Bronchial epithelial cell (primary cell): ENCODE measurements around the gene NPM1. TPM values are rescaled to one million over a fixed set of nuclear protein-coding genes. Genes with fewer than 3 reads are reported as not detected.

Experiments used
- DNase-seq: peaks from one replicate; pipeline ENCODE4 v3.0.0-alpha.2; 2010; ENCODE audit warnings: low read depth
- FAIRE-seq: peaks from 2 replicates; lab custom pipeline; 2011; peaks lifted over from hg19 to GRCh38; lab: Jason Lieb, UNC
- H3K27me3 ChIP-seq: 2 replicates; pipeline ENCODE4 v1.5.1; 2011; ENCODE audit warnings: low read length; ENCODE audit not compliant: control insufficient read depth, insufficient read depth
- H3K36me3 ChIP-seq: 2 replicates; pipeline ENCODE4 v1.5.1; 2011; ENCODE audit warnings: low read length; ENCODE audit not compliant: control insufficient read depth, insufficient read depth
- H3K4me3 ChIP-seq: 2 replicates; pipeline ENCODE4 v1.5.1; 2011; ENCODE audit warnings: mild to moderate bottlenecking, low read depth, low read length, control low read depth
- total RNA-seq: library from RNA; depleted of rRNA; stranded (reverse); fragments of >200 nt; gene quantifications from 2 replicates; pipeline ENCODE4 v1.2.1, GENCODE V29; 2014
- TF ChIP-seq, protein P1 (sequence below): IDR thresholded peaks from 2 replicates; pipeline ENCODE4 v1.5.1; 2011; ENCODE audit warnings: mild to moderate bottlenecking, moderate library complexity, low read length, control low read depth, inconsistent platforms; ENCODE audit not compliant: insufficient read depth, severe bottlenecking

NPM1 gene
- total RNA-seq, 1 donor from 2014 or later, result 2,049 TPM

DNA sequence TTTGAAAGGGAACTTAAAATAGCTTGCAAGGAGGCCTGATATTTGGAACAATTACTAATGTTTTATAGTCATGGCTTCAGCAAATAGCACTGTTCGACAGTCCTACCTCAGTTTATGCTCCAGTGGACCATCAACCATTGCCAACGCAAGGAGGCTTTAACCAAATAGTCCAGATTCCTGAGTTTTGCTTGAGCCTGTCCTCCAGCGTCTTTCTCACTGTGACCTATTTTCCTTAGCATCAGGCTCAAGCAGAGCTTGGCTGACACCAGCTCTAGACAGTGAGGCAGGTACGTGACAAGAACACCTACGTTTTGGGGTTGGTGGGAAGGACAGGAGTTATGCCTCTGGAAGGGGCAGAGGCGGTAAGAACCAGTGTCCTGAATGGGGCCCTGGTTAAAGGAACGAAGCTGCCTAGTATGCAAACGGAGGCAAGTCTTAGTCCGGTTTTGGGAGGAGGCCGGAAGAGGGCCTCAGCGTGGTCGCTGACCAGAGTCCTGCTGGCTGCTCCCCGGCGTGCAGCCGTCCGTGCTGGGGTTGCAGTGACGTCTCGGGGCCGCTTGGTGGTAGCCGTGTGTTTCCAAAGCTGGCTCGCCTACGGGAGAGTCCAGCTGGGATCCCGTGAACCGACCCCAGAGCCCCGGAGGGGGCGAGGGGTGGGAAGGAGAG, 30.8 kb downstream of the NPM1 start:
- Histone ChIP-seq H3K36me3 (no peaks in the 10 kb centered on the region), H3K27me3 (peaks cover 15% of the 10 kb centered on the region), H3K4me3 (no peak overlapping the region)
- peak; percentile 28 for FAIRE-seq
- peak; percentile 53 for DNase-seq
- TF ChIP-seq, protein P1, sequence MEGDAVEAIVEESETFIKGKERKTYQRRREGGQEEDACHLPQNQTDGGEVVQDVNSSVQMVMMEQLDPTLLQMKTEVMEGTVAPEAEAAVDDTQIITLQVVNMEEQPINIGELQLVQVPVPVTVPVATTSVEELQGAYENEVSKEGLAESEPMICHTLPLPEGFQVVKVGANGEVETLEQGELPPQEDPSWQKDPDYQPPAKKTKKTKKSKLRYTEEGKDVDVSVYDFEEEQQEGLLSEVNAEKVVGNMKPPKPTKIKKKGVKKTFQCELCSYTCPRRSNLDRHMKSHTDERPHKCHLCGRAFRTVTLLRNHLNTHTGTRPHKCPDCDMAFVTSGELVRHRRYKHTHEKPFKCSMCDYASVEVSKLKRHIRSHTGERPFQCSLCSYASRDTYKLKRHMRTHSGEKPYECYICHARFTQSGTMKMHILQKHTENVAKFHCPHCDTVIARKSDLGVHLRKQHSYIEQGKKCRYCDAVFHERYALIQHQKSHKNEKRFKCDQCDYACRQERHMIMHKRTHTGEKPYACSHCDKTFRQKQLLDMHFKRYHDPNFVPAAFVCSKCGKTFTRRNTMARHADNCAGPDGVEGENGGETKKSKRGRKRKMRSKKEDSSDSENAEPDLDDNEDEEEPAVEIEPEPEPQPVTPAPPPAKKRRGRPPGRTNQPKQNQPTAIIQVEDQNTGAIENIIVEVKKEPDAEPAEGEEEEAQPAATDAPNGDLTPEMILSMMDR, result peak; percentile 97

- H3K27me3 ChIP-seq, result peaks cover 15% of the 10 kb centered on the region
- TF ChIP-seq, protein P1, result no peak
- DNase-seq (no peak), FAIRE-seq (no peak)
- H3K36me3 ChIP-seq, result no peaks in the 10 kb centered on the region
- no peak within 1 kb of the TSS for H3K4me3 ChIP-seq
These were observed 31.5 kb downstream of the NPM1 start, which contains the start of gene FGF18 for GRCh38 chr5:171418982-171419687. Gene FGF18 (plus strand): TSS chr5:171419647. CDS start chr5:171420200, 553 bp downstream.

GRCh38 chr5:171419688-171420430, 32.2 kb downstream of the NPM1 start:
- Histone ChIP-seq H3K27me3 (peaks cover 15% of the 10 kb centered on the region), H3K4me3 (no peak overlapping the region), H3K36me3 (no peaks in the 10 kb centered on the region)
- TF ChIP-seq, protein P1, result no peak
- DNase-seq, result no peak
- no peak for FAIRE-seq

GRCh38 chr5:171420431-171421241, 33.0 kb downstream of the NPM1 start:
- no peak for FAIRE-seq
- TF ChIP-seq, protein P1, result no peak
- Histone ChIP-seq H3K36me3 (no peaks in the 10 kb centered on the region), H3K27me3 (peaks cover 16% of the 10 kb centered on the region), H3K4me3 (no peak overlapping the region)
- peak; percentile 50 for DNase-seq
